HCT116 (cell line): ENCODE data around the gene COL5A3. TPM values are rescaled to one million over a fixed set of nuclear protein-coding genes. Genes with fewer than 3 reads are reported as not detected.
A peak's percentile ranks its signal among the peaks of the same experiment; 100 is the strongest.

ENCODE experiments used
- ATAC-seq: fragments of 200-7000 bp; cut with Tn5 transposase; 2 replicates; pipeline ENCODE4 v1.9.1; 2020; ENCODE audit warnings: mild to moderate bottlenecking, moderate library complexity
- BruUV-seq: library from RNA; stranded (reverse); fragments of 400-500 nt; replicated peaks from 2 replicates; lab custom pipeline; 2021; lab: Mats Ljungman, UMichigan
- CTCF ChIA-PET: fragments of 300-600 bp; sonication (Branson Sonifier 250); formaldehyde crosslinking; loops from one replicate; lab custom pipeline; 2021; ENCODE audit warnings: antibody characterized with exemption; lab: Charles Lee
- POLR2A ChIA-PET: fragments of 300-600, 350-600 bp; sonication (Branson Sonifier 250); formaldehyde crosslinking; loops from one replicate; lab custom pipeline; 2021; ENCODE audit warnings: antibody characterized with exemption; lab: Charles Lee
- RAD21 ChIA-PET, 2 experiments: fragments of 300-600 bp; sonication (Branson Sonifier 250); formaldehyde crosslinking; loops; one replicate each; lab custom pipeline; 2023; ENCODE audit warnings: low total read pairs in 2 of 2; ENCODE audit not compliant: uncharacterized antibody in 2 of 2, unreplicated experiment in 2 of 2, low non-redundant PET in 1 of 2; lab: Charles Lee
- DNase-seq: peaks from one replicate; pipeline ENCODE4 v3.0.0-alpha.2; 2010; ENCODE audit warnings: low read depth, low spot score
- H2AFZ ChIP-seq: fragments of 200-600 bp; shearing (Covaris generic), sonication (generic); 2 replicates; pipeline ENCODE4 v1.6.1; 2017; ENCODE audit warnings: low read depth, mixed run types, mixed read lengths, antibody characterized with exemption, low read length; ENCODE audit not compliant: poor library complexity, severe bottlenecking
- H3K27ac ChIP-seq: 2 replicates; pipeline ENCODE4 v1.5.1; 2012; ENCODE audit warnings: low read depth, low read length
- H3K27me3 ChIP-seq: fragments of 200-600 bp; sonication (generic); 2 replicates; pipeline ENCODE4 v1.6.1; 2016; ENCODE audit warnings: mixed run types, low read length, mixed read lengths; ENCODE audit not compliant: insufficient read depth
- H3K36me3 ChIP-seq, 2 experiments: fragments of 200-500 bp in 1 of 2; fragments of 200-600 bp in 1 of 2; sonication (Bioruptor generic) in 1 of 2; sonication (generic) in 1 of 2; 2 replicates each; pipeline versions ENCODE4 v1.5.1 to v1.6.1; 2014 to 2016; ENCODE audit warnings: low read length in 2 of 2, inconsistent platforms in 1 of 2, mixed read lengths in 1 of 2, mixed run types in 1 of 2; ENCODE audit not compliant: insufficient read depth in 2 of 2, control insufficient read depth in 1 of 2
- H3K4me1 ChIP-seq, 2 experiments: fragments of 200-600 bp in 1 of 2; sonication (generic) in 1 of 2; 2 replicates each; pipeline versions ENCODE4 v1.5.1 to v1.6.1; 2012 to 2017; ENCODE audit warnings: low read length in 2 of 2, inconsistent platforms in 1 of 2, mild to moderate bottlenecking in 1 of 2, mixed read lengths in 1 of 2, mixed run types in 1 of 2, moderate library complexity in 1 of 2; ENCODE audit not compliant: insufficient read depth in 2 of 2, control insufficient read depth in 1 of 2
- H3K4me2 ChIP-seq: fragments of 200-600 bp; sonication (generic); 2 replicates; pipeline ENCODE4 v1.6.1; 2017; ENCODE audit warnings: mixed run types, low read length, mixed read lengths
- H3K4me3 ChIP-seq, 2 experiments: fragments of 200-600 bp in 1 of 2; sonication (generic) in 1 of 2; replicated peaks in 1 of 2; 2 replicates each; pipeline ENCODE4 v1.5.1; 2011 to 2016; ENCODE audit warnings: low read length in 2 of 2, control low read depth in 1 of 2, low read depth in 1 of 2, mild to moderate bottlenecking in 1 of 2, mixed read lengths in 1 of 2, mixed run types in 1 of 2
- H3K79me2 ChIP-seq: fragments of 200-600 bp; sonication (generic); 2 replicates; pipeline ENCODE4 v1.6.1; 2017; ENCODE audit warnings: mild to moderate bottlenecking, mixed run types, low read length, moderate library complexity, mixed read lengths; ENCODE audit not compliant: insufficient read depth
- H3K9ac ChIP-seq: fragments of 200-600 bp; sonication (generic); 2 replicates; pipeline ENCODE4 v1.6.1; 2016; ENCODE audit warnings: low read length, mixed read lengths
- H3K9me2 ChIP-seq: fragments of 200-600 bp; sonication (generic), shearing (Covaris generic); 2 replicates; pipeline ENCODE4 v1.6.1; 2017; ENCODE audit warnings: mixed run types, mild to moderate bottlenecking, moderate library complexity; ENCODE audit not compliant: insufficient read depth
- H3K9me3 ChIP-seq, 2 experiments: fragments of 200-500 bp in 1 of 2; fragments of 200-600 bp in 1 of 2; sonication (Bioruptor generic) in 1 of 2; sonication (generic) in 1 of 2; 2 replicates each; pipeline ENCODE4 v1.6.1; 2014 to 2017; ENCODE audit warnings: low read length in 2 of 2, mixed read lengths in 2 of 2, inconsistent platforms in 1 of 2, low read depth in 1 of 2, mild to moderate bottlenecking in 1 of 2, mixed run types in 1 of 2, moderate library complexity in 1 of 2; ENCODE audit not compliant: control insufficient read depth in 1 of 2, insufficient read depth in 1 of 2
- H4K20me1 ChIP-seq: fragments of 200-600 bp; sonication (generic), shearing (Covaris generic); 2 replicates; pipeline ENCODE4 v1.6.1; 2017; ENCODE audit warnings: mixed run types, mild to moderate bottlenecking, moderate library complexity; ENCODE audit not compliant: insufficient read depth
- CBX3 ChIP-seq: IDR thresholded peaks from 2 replicates; pipeline ENCODE4 v1.6.1; 2012; ENCODE audit warnings: low read depth
- EGR1 ChIP-seq: IDR thresholded peaks from 2 replicates; pipeline ENCODE4 v1.6.1; 2012; ENCODE audit warnings: low read depth
- EZH2 ChIP-seq: fragments of 200-600 bp; sonication (generic); IDR thresholded peaks from 2 replicates; pipeline ENCODE4 v1.6.1; 2017; ENCODE audit warnings: antibody characterized with exemption, mixed run types
- EZH2phosphoT487 ChIP-seq: fragments of 200-600 bp; IDR thresholded peaks from 2 replicates; pipeline ENCODE4 v1.6.1; 2018; ENCODE audit warnings: antibody characterized with exemption, borderline replicate concordance
- POLR2A ChIP-seq: IDR thresholded peaks from 2 replicates; pipeline ENCODE4 v1.7.0; 2011; ENCODE audit warnings: borderline replicate concordance; ENCODE audit not compliant: insufficient read depth, insufficient read length; ENCODE audit errors: extremely low read depth
- POLR2AphosphoS5 ChIP-seq: IDR thresholded peaks from 2 replicates; pipeline ENCODE4 v1.6.1; 2011; ENCODE audit warnings: mild to moderate bottlenecking, low read depth, low read length, moderate library complexity
- RAD21 ChIP-seq: IDR thresholded peaks from 2 replicates; pipeline ENCODE4 v1.6.1; 2012; ENCODE audit warnings: low read depth, mild to moderate bottlenecking
- SIN3A ChIP-seq: IDR thresholded peaks from 2 replicates; pipeline ENCODE4 v1.6.1; 2012; ENCODE audit warnings: low read depth
- SP1 ChIP-seq: IDR thresholded peaks from 2 replicates; pipeline ENCODE4 v1.6.1; 2012; ENCODE audit warnings: low read depth
- TCF7L2 ChIP-seq: IDR thresholded peaks from 2 replicates; pipeline ENCODE4 v1.7.0; 2011; ENCODE audit warnings: borderline replicate concordance, inconsistent platforms; ENCODE audit not compliant: insufficient read depth, insufficient read length; ENCODE audit errors: extremely low read depth
- YY1 ChIP-seq: IDR thresholded peaks from 2 replicates; pipeline ENCODE4 v1.6.1; 2011; ENCODE audit warnings: low read length, low read depth, moderate library complexity, mild to moderate bottlenecking; ENCODE audit not compliant: insufficient replicate concordance; ENCODE audit errors: extremely low read depth
- ZFX ChIP-seq: fragments of 450-650 bp; IDR thresholded peaks from 2 replicates; pipeline ENCODE4 v1.6.1; 2017
- ZNF274 ChIP-seq: fragments of 200-500 bp; sonication (Bioruptor generic); IDR thresholded peaks from 2 replicates; pipeline ENCODE4 v1.6.1; 2014; ENCODE audit warnings: mild to moderate bottlenecking, low read depth, low read length, inconsistent platforms
- intact Hi-C: fragments of 100-400 bp; cut with micrococcal nuclease; formaldehyde crosslinking; loops from 2 replicates; pipeline ENCODE4 v1.10.0; 2022
- total RNA-seq: library from RNA; stranded (reverse); gene quantifications from one replicate; pipeline ENCODE4 v1.2.1, GENCODE V29; 2021; ENCODE audit not compliant: unreplicated experiment
- TF ChIP-seq, protein P1 (sequence below): IDR thresholded peaks from 2 replicates; pipeline ENCODE4 v1.6.1; 2011; ENCODE audit warnings: mild to moderate bottlenecking, low read length, moderate library complexity; ENCODE audit not compliant: insufficient replicate concordance; ENCODE audit errors: extremely low read depth
- TF ChIP-seq, protein P2 (sequence below): IDR thresholded peaks from 2 replicates; pipeline ENCODE4 v1.6.1; 2012
- TF ChIP-seq, protein P3 (sequence below): IDR thresholded peaks from 2 replicates; pipeline ENCODE4 v1.6.1; 2012

The COL5A3 gene
- total RNA-seq, 1 experiment from 2014 or later = 0.15 TPM

GRCh38 chr19:9916719-9917118 is 93.6 kb downstream of the COL5A3 start (continued):
- TF ChIP-seq, protein P1, sequence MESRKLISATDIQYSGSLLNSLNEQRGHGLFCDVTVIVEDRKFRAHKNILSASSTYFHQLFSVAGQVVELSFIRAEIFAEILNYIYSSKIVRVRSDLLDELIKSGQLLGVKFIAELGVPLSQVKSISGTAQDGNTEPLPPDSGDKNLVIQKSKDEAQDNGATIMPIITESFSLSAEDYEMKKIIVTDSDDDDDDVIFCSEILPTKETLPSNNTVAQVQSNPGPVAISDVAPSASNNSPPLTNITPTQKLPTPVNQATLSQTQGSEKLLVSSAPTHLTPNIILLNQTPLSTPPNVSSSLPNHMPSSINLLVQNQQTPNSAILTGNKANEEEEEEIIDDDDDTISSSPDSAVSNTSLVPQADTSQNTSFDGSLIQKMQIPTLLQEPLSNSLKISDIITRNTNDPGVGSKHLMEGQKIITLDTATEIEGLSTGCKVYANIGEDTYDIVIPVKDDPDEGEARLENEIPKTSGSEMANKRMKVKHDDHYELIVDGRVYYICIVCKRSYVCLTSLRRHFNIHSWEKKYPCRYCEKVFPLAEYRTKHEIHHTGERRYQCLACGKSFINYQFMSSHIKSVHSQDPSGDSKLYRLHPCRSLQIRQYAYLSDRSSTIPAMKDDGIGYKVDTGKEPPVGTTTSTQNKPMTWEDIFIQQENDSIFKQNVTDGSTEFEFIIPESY = no peak
- TF ChIP-seq RAD21 = no peak
- TF ChIP-seq, protein P2, sequence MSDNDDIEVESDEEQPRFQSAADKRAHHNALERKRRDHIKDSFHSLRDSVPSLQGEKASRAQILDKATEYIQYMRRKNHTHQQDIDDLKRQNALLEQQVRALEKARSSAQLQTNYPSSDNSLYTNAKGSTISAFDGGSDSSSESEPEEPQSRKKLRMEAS = no peak
- TF ChIP-seq EZH2 = no peak

DNA sequence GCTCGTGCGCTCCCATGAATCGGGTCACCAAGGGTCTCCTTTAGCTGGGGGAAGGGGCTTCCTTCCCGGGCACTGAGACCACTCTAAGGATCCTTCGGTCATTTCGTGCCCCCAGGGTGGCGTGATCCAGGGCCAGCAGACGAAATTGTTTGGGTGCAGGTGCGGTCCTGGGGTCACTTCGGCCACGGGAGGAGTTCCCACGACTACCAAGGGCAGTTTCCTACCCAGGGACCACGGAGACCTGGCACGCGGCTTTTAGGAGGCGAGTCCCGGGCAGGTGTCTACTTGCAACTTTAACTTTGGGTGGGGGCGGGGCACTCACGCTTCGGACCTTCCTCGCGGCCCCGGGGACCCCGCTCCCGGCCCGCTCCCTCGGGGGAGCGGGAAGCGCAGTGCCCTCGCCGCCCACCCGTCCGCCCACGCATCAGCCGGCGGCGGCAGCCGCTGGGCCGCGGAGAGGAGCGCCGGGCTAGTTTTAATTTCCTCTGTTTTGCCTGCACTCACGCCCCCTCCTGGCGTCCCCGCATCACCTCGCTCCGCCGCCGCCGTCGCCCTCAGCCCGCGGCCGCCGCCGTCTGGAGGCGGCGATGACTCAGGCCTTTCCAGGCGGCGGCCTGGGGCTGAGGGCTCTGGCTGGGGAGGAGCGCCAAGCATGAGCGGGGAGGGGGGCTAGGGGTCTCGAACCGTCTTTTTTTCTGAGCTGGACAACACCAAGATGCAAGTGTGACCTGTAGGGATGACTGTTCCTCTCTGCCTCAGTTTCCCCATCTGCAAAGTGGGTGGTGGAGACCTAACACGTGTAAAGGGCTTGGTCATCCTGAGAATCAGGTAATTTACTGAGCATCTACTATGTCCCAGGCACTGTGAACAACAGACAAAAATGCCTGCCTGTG is 95.7 kb downstream of the COL5A3 start:
- Histone ChIP-seq H3K9me3 (no peaks in the 10 kb centered on the region), H3K4me3 (peak overlapping the region; percentile 50 to 58), H3K9ac (peak overlapping the region; percentile 63), H3K4me1 (peaks cover 8 to 20% of the 10 kb centered on the region in 2 experiments; a peak in 3 of 4 replicates), H3K79me2 (no peaks in the 10 kb centered on the region), H3K27ac (peak overlapping the region; percentile 69), H3K4me2 (peak overlapping the region; percentile 96), H2AFZ (no peak overlapping the region), H3K27me3 (no peaks in the 10 kb centered on the region), H4K20me1 (no peaks in the 10 kb centered on the region), H3K36me3 (no peaks in the 10 kb centered on the region), H3K9me2 (no peaks in the 10 kb centered on the region)
- CTCF ChIA-PET = no interaction called here
- no TSS peak for BruUV-seq
- POLR2A ChIA-PET = no interaction called here
- intact Hi-C loops = loop anchor here (2.0 to 10.0 kb wide), 3 partner anchors 66 to 330 kb away; partner anchors contain the start of genes ZNF121 and ZNF561
- DNase-seq = peak; percentile 53
- peak; percentile 87 for ATAC-seq
- RAD21 ChIA-PET = no interaction called here
- TF ChIP-seq RAD21 (peak; percentile 67), ZFX (peak; percentile 30; the same call in 1 of the 2 replicates), ZNF274 (no peak), TCF7L2 (no peak), EZH2phosphoT487 (no peak), POLR2AphosphoS5 (no peak), YY1 (peak; percentile 31), CBX3 (no peak), EGR1 (peak; percentile 95), SIN3A (no peak), POLR2A (no peak), SP1 (no peak)
- TF ChIP-seq, protein P3, sequence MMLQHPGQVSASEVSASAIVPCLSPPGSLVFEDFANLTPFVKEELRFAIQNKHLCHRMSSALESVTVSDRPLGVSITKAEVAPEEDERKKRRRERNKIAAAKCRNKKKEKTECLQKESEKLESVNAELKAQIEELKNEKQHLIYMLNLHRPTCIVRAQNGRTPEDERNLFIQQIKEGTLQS = no peak
- TF ChIP-seq, protein P2 = no peak; the same call in 1 of the 2 replicates
- TF ChIP-seq, protein P1 = no peak
